CMK (cell line): Measurements from ENCODE around the gene ABCA1.
"Not testable (repeated sequence)": the region's sequence is repeated elsewhere in the genome, so short reads cannot be mapped to it uniquely, and the experiment has no call there.

Experiments
- DNase-seq: peaks from one replicate; pipeline ENCODE4 v3.0.0-alpha.2; 2010; ENCODE audit warnings: low read depth

ABCA1 gene

GRCh38 chr9:104944356-104944755, 16.4 kb upstream of the ABCA1 start:
- no peak for DNase-seq

GRCh38 chr9:104941597-104941996, 13.6 kb upstream of the ABCA1 start:
- no peak for DNase-seq

- DNase-seq, result no peak
Observed at GRCh38 chr9:104936291-104936690, 8.3 kb upstream of the ABCA1 start.

GRCh38 chr9:104935501-104935810, 7.5 kb upstream of the ABCA1 start:
- not testable (repeated sequence) for DNase-seq

- DNase-seq, result no peak
Observed at GRCh38 chr9:104934691-104935500, 6.9 kb upstream of the ABCA1 start.

- DNase-seq, result not testable (repeated sequence)
Observed at GRCh38 chr9:104933091-104933490, 5.1 kb upstream of the ABCA1 start.

GRCh38 chr9:104931256-104931655, 3.3 kb upstream of the ABCA1 start:
- DNase-seq, result no peak

- DNase-seq, result no peak
Observed at GRCh38 chr9:104927216-104927911, 591 bp downstream of the ABCA1 start.

- DNase-seq, result no peak
Observed at GRCh38 chr9:104923740-104924139, 4.2 kb downstream of the ABCA1 start.

GRCh38 chr9:104923289-104923688, 4.7 kb downstream of the ABCA1 start:
- no peak for DNase-seq

- not testable (repeated sequence) for DNase-seq
Observed at GRCh38 chr9:104922748-104923147, 5.2 kb downstream of the ABCA1 start.

GRCh38 chr9:104921067-104921741, 6.8 kb downstream of the ABCA1 start:
- no peak for DNase-seq

GRCh38 chr9:104915753-104916152, 12.2 kb downstream of the ABCA1 start:
- no peak for DNase-seq

GRCh38 chr9:104915049-104915448, 12.9 kb downstream of the ABCA1 start:
- no peak for DNase-seq

GRCh38 chr9:104914466-104914865, 13.5 kb downstream of the ABCA1 start:
- DNase-seq, result no peak

- DNase-seq, result no peak
Observed at GRCh38 chr9:104912606-104913005, 15.3 kb downstream of the ABCA1 start.

GRCh38 chr9:104911032-104911607, 16.8 kb downstream of the ABCA1 start:
- DNase-seq, result no peak

GRCh38 chr9:104907278-104907951, 20.5 kb downstream of the ABCA1 start:
- DNase-seq, result no peak

GRCh38 chr9:104906441-104907277, 21.3 kb downstream of the ABCA1 start:
- DNase-seq, result no peak

GRCh38 chr9:104905931-104906330, 22.0 kb downstream of the ABCA1 start:
- no peak for DNase-seq
